Omental fat pad (tissue), 4 donors: Measurements from ENCODE around the gene HMCN2. TPM values are rescaled to one million over a fixed set of nuclear protein-coding genes. Genes with fewer than 3 reads are reported as not detected.

ENCODE experiments used
- ATAC-seq: fragments of 150-250 bp; one replicate; pipeline ENCODE4 v1.9.1; 2016; ENCODE audit warnings: mild to moderate bottlenecking, moderate library complexity; ENCODE audit not compliant: low FRiP score
- DNase-seq: peaks from one replicate; pipeline ENCODE4 v3.0.0-alpha.2; 2019; ENCODE audit warnings: low spot score
- CTCF ChIP-seq, 3 donors: fragments of 450-650 bp; IDR thresholded peaks; one replicate each; pipeline ENCODE4 v1.5.1; 2016 to 2017; ENCODE audit warnings: antibody characterized with exemption in 3 of 3, mild to moderate bottlenecking in 3 of 3, moderate library complexity in 2 of 3
- total RNA-seq, 4 donors: library from RNA; depleted of rRNA; stranded (reverse); fragments of >200 nt; gene quantifications; one replicate each; pipeline ENCODE4 v1.1.0, GENCODE V29; 2016

The HMCN2 gene
- total RNA-seq, 4 donors from 2014 or later, result 0.19 to 5.8 (median 0.75) TPM

GRCh38 chr9:130414081-130414731, 148.6 kb downstream of the HMCN2 start:
- DNase-seq (no peak), ATAC-seq (no peak)
- no peak for TF ChIP-seq CTCF (IDR thresholded peaks at IDR 0.05)

- DNase-seq (no peak), ATAC-seq (no peak)
- TF ChIP-seq CTCF (IDR thresholded peaks at IDR 0.05), result no peak
These were observed 149.6 kb downstream of the HMCN2 start for GRCh38 chr9:130414910-130415746.

GRCh38 chr9:130417602-130418001, 152.0 kb downstream of the HMCN2 start:
- ATAC-seq (no peak), DNase-seq (no peak)
- no peak for TF ChIP-seq CTCF (IDR thresholded peaks at IDR 0.05)

GRCh38 chr9:130418776-130419175, 153.2 kb downstream of the HMCN2 start:
- no peak for TF ChIP-seq CTCF (IDR thresholded peaks at IDR 0.05)
- ATAC-seq, result no peak
- no peak for DNase-seq

GRCh38 chr9:130419521-130420035, 154.0 kb downstream of the HMCN2 start:
- TF ChIP-seq CTCF (IDR thresholded peaks at IDR 0.05), result no peak
- ATAC-seq, result no peak
- no peak for DNase-seq

GRCh38 chr9:130421154-130421801, 155.7 kb downstream of the HMCN2 start:
- no peak for DNase-seq
- ATAC-seq, result no peak
- no peak for TF ChIP-seq CTCF (IDR thresholded peaks at IDR 0.05)
